HepG2 (cell line): ENCODE results near the gene CHMP6. TPM values are rescaled to one million over a fixed set of nuclear protein-coding genes. Genes with fewer than 3 reads are reported as not detected.

ENCODE experiments used
- CHD4 ChIP-seq: fragments of 200-600 bp; sonication (generic); IDR thresholded peaks from 2 replicates; pipeline ENCODE4 v1.7.0; 2017; ENCODE audit warnings: mild to moderate bottlenecking, low read length, borderline replicate concordance
- DMTF1 ChIP-seq: sonication (generic); formaldehyde crosslinking; IDR thresholded peaks from 2 replicates; pipeline ENCODE4 v1.4.0; 2020; ENCODE audit warnings: mild to moderate bottlenecking, missing genetic modification reagents
- LRRFIP1 ChIP-seq: sonication (generic); formaldehyde crosslinking; conservative IDR thresholded peaks from 2 replicates; pipeline ENCODE4 v1.4.0; 2020; ENCODE audit warnings: missing genetic modification reagents
- PBX2 ChIP-seq: IDR thresholded peaks from 2 replicates; pipeline ENCODE4 v1.6.1; 2016; ENCODE audit warnings: control low read depth
- PLRG1 ChIP-seq: fragments of 450-650 bp; conservative IDR thresholded peaks from 2 replicates; pipeline ENCODE4 v1.6.1; 2016
- SOX13 ChIP-seq, 3 experiments: fragments of 450-650 bp in 1 of 3; sonication (generic) in 1 of 3; formaldehyde crosslinking in 1 of 3; IDR thresholded peaks in 2 of 3; conservative IDR thresholded peaks in 1 of 3; 2 replicates each; pipeline versions ENCODE4 v1.5.0 to v1.6.1; 2016 to 2020; ENCODE audit warnings: antibody characterized with exemption in 1 of 3, mild to moderate bottlenecking in 1 of 3, missing compliant biosample characterization in 1 of 3, missing genetic modification reagents in 1 of 3, moderate library complexity in 1 of 3
- SOX6 ChIP-seq, 2 experiments: fragments of 450-650 bp in 1 of 2; sonication (generic) in 1 of 2; formaldehyde crosslinking in 1 of 2; IDR thresholded peaks; 2 replicates each; pipeline versions ENCODE4 v1.4.0 to v1.6.1; 2017 to 2020; ENCODE audit warnings: antibody characterized with exemption in 1 of 2, mild to moderate bottlenecking in 1 of 2, missing genetic modification reagents in 1 of 2
- TBX2 ChIP-seq: sonication (generic); formaldehyde crosslinking; IDR thresholded peaks from 2 replicates; pipeline ENCODE4 v1.5.0; 2020; ENCODE audit warnings: missing genetic modification reagents, mild to moderate bottlenecking, borderline replicate concordance
- TERF1 ChIP-seq: sonication (generic); formaldehyde crosslinking; IDR thresholded peaks from 2 replicates; pipeline ENCODE4 v1.8.0; 2022; ENCODE audit warnings: mild to moderate bottlenecking, missing genetic modification reagents, moderate library complexity
- ZBED4 ChIP-seq: sonication (generic); formaldehyde crosslinking; IDR thresholded peaks from 2 replicates; pipeline ENCODE4 v1.4.0; 2020; ENCODE audit warnings: missing genetic modification reagents, borderline replicate concordance
- ZNF101 ChIP-seq: sonication (generic); formaldehyde crosslinking; IDR thresholded peaks from 2 replicates; pipeline ENCODE4 v1.4.0; 2020; ENCODE audit warnings: mild to moderate bottlenecking, low read depth, missing genetic modification reagents, borderline replicate concordance
- ZNF496 ChIP-seq: sonication (generic); formaldehyde crosslinking; IDR thresholded peaks from 2 replicates; pipeline ENCODE4 v1.8.1; 2023; ENCODE audit warnings: mild to moderate bottlenecking, moderate library complexity, missing genetic modification reagents; ENCODE audit not compliant: insufficient replicate concordance
- ZNF790 ChIP-seq: sonication (generic); formaldehyde crosslinking; IDR thresholded peaks from 2 replicates; pipeline ENCODE4 v1.8.0; 2022; ENCODE audit warnings: missing genetic modification reagents, mild to moderate bottlenecking, borderline replicate concordance
- ZNF800 ChIP-seq: sonication (generic); formaldehyde crosslinking; IDR thresholded peaks from 2 replicates; pipeline ENCODE4 v1.4.0; 2020; ENCODE audit warnings: missing genetic modification reagents
- polyA plus RNA-seq, 8 experiments: library from polyadenylated mRNA; depleted of rRNA in 3 of 8; stranded (reverse) in 7 of 8; unstranded in 1 of 8; fragments of >200 nt; fragmentation: Illumina TruSeq in 4 of 8; extraction: Trizol in 4 of 8; gene quantifications; 2 replicates each; pipeline versions ENCODE4 v1.2.1 to v1.2.3, GENCODE V29; 2011 to 2016; ENCODE audit warnings: low read depth in 4 of 8, missing spikeins in 1 of 8, mixed read lengths in 1 of 8; ENCODE audit not compliant: insufficient read depth in 1 of 8
- total RNA-seq, 5 experiments: library from RNA; depleted of rRNA; stranded (reverse); fragments of >200 nt; fragmentation: Illumina TruSeq; extraction: Trizol; gene quantifications; 2 replicates each; pipeline ENCODE4 v1.2.3, GENCODE V29; 2016; ENCODE audit warnings: low read depth in 1 of 5

Gene CHMP6
- total and polyA plus RNA-seq, 2 of the 13 experiments (the other 11 are each of a cell fraction or from before 2014, with no cell fraction given) = 11.1 to 24.2 TPM

GRCh38 chr17:81043319-81043724 is 51.7 kb downstream of the CHMP6 start (continued):
- TF ChIP-seq ZNF496 = no peak
- no peak for TF ChIP-seq ZNF790 (CRISPR knock-in tag)
- TF ChIP-seq SOX6 (IDR thresholded peaks at IDR 0.05) = no peak
- no peak; the same call in 1 of the 2 replicates for TF ChIP-seq SOX6 (CRISPR knock-in tag; IDR thresholded peaks at IDR 0.05)
- TF ChIP-seq TERF1 (CRISPR knock-in tag) = no peak
- 0 out of 2 replicates have a peak, but pooled peaks have one; percentile 70 for TF ChIP-seq DMTF1
- TF ChIP-seq PLRG1 = no peak
- TF ChIP-seq LRRFIP1 (CRISPR knock-in tag) = no peak
- no peak for TF ChIP-seq ZNF101
- TF ChIP-seq ZNF800 (CRISPR knock-in tag) = no peak
- no peak; the same call in 1 of the 2 replicates for TF ChIP-seq TBX2 (CRISPR knock-in tag)
- TF ChIP-seq PBX2 = no peak
- no peak for TF ChIP-seq ZBED4
- no peak for TF ChIP-seq SOX13 (IDR thresholded peaks at IDR 0.05)
- TF ChIP-seq SOX13 (CRISPR knock-in tag; conservative IDR thresholded peaks at IDR 0.05 in 1 of 2, IDR thresholded peaks at IDR 0.05 in 1 of 2) = no peak
- no peak for TF ChIP-seq CHD4
